BE2C (cell line): ENCODE measurements around the gene PDZD8.
"Not testable (repeated sequence)": the region's sequence is repeated elsewhere in the genome, so short reads cannot be mapped to it uniquely, and the experiment has no call there.

ENCODE experiments used
- DNase-seq: peaks from one replicate; pipeline ENCODE4 v3.0.0-alpha.2; 2020
- H3K27me3 ChIP-seq: fragments of 250-450 bp; sonication (Bioruptor Pico); 2 replicates; pipeline ENCODE4 v1.5.1; 2020; ENCODE audit warnings: mild to moderate bottlenecking
- H3K36me3 ChIP-seq: fragments of 250-450 bp; sonication (Bioruptor Pico); 2 replicates; pipeline ENCODE4 v1.5.1; 2020; ENCODE audit warnings: mild to moderate bottlenecking
- H3K4me1 ChIP-seq: fragments of 250-450 bp; sonication (Bioruptor Pico); 2 replicates; pipeline ENCODE4 v1.5.1; 2020
- H3K4me3 ChIP-seq: 2 replicates; pipeline ENCODE4 v1.5.1; 2011; ENCODE audit warnings: low read depth, low read length
- H3K9me3 ChIP-seq: fragments of 250-450 bp; sonication (Bioruptor Pico); 2 replicates; pipeline ENCODE4 v1.5.1; 2020
- CTCF ChIP-seq: IDR thresholded peaks from 2 replicates; pipeline ENCODE4 v1.5.1; 2012; ENCODE audit warnings: mild to moderate bottlenecking, low read depth, low read length

PDZD8 gene

GRCh38 chr10:117241541-117242462 is 133.4 kb downstream of the PDZD8 start:
- H3K27me3 ChIP-seq = peaks cover 6% of the 10 kb centered on the region; the same call in 1 of the 2 replicates
- no peaks in the 10 kb centered on the region for H3K4me1 ChIP-seq
- peak overlapping the region; percentile 36 for H3K4me3 ChIP-seq
- DNase-seq = no peak
- no peaks in the 10 kb centered on the region for H3K36me3 ChIP-seq
- no peaks in the 10 kb centered on the region for H3K9me3 ChIP-seq
- TF ChIP-seq CTCF = no peak

- H3K27me3 ChIP-seq = peaks cover 6% of the 10 kb centered on the region; the same call in 1 of the 2 replicates
- no peak for TF ChIP-seq CTCF
- DNase-seq = no peak
- no peaks in the 10 kb centered on the region for H3K36me3 ChIP-seq
- H3K4me3 ChIP-seq = peak within 1 kb of the TSS; percentile 36
- no peaks in the 10 kb centered on the region for H3K9me3 ChIP-seq
- no peaks in the 10 kb centered on the region for H3K4me1 ChIP-seq
Observed at GRCh38 chr10:117240621-117241529, 134.4 kb downstream of the PDZD8 start, which contains the start of gene SLC18A2. TSS of gene SLC18A2 (plus strand) at chr10:117241114. CDS start at chr10:117241694, 580 bp downstream.

- Histone ChIP-seq H3K9me3 (no peaks in the 10 kb centered on the region), H3K4me3 (no peak overlapping the region), H3K36me3 (no peaks in the 10 kb centered on the region), H3K4me1 (no peaks in the 10 kb centered on the region), H3K27me3 (peaks cover 6% of the 10 kb centered on the region; the same call in 1 of the 2 replicates)
- no peak for TF ChIP-seq CTCF
- no peak for DNase-seq
Observed at GRCh38 chr10:117239721-117240620, 135.3 kb downstream of the PDZD8 start.

- H3K9me3 ChIP-seq = no peaks in the 10 kb centered on the region
- TF ChIP-seq CTCF = no peak
- no peaks in the 10 kb centered on the region for H3K4me1 ChIP-seq
- H3K27me3 ChIP-seq = peaks cover 6% of the 10 kb centered on the region; the same call in 1 of the 2 replicates
- no peaks in the 10 kb centered on the region for H3K36me3 ChIP-seq
- H3K4me3 ChIP-seq = no peak overlapping the region
- DNase-seq = no peak
Observed at GRCh38 chr10:117239051-117239450, 136.2 kb downstream of the PDZD8 start.

GRCh38 chr10:117237401-117237991 is 137.7 kb downstream of the PDZD8 start:
- no peak for TF ChIP-seq CTCF
- no peaks in the 10 kb centered on the region for H3K36me3 ChIP-seq
- DNase-seq = no peak
- H3K4me1 ChIP-seq = peaks cover 4% of the 10 kb centered on the region; the same call in 1 of the 2 replicates
- no peak overlapping the region for H3K4me3 ChIP-seq
- peaks cover 6% of the 10 kb centered on the region; the same call in 1 of the 2 replicates for H3K27me3 ChIP-seq
- no peaks in the 10 kb centered on the region for H3K9me3 ChIP-seq

- H3K9me3 ChIP-seq = not testable (repeated sequence)
Observed at GRCh38 chr10:117230107-117230506, 145.1 kb downstream of the PDZD8 start.

More at GRCh38 chr10:117230107-117230506, 145.1 kb downstream of the PDZD8 start:
- not testable (repeated sequence) for H3K36me3 ChIP-seq, H3K27me3 ChIP-seq, H3K4me3 ChIP-seq, H3K4me1 ChIP-seq, DNase-seq
